ENCODE measurements around the gene FAM156A. TPM values are rescaled to one million over a fixed set of nuclear protein-coding genes. Genes with fewer than 3 reads are reported as not detected.

The FAM156A gene
- total RNA-seq, 1 experiment from 2014 or later, result 16.2 TPM

- Histone ChIP-seq H2AFZ (ENCODE audit: low read depth, low read length, poor library complexity, severe bottlenecking) (no peak overlapping the region), H3K4me2 (ENCODE audit: low read length) (peak overlapping the region; percentile 67), H3K27me3 (ENCODE audit: insufficient read depth, low read length) (no peaks in the 10 kb centered on the region), H3K4me1 (ENCODE audit: control insufficient read depth in 1 of 2, insufficient read depth in 2 of 2, low read length in 2 of 2) (peaks cover 13 to 25% of the 10 kb centered on the region in 2 experiments), H3K4me3 (replicated peaks in 1 of 2; ENCODE audit: low read depth in 1 of 2, low read length in 2 of 2) (peak overlapping the region in 1 of 2 experiments; percentile 35; a peak in 2 of 4 replicates), H3K36me3 (ENCODE audit: control insufficient read depth in 1 of 2, insufficient read depth in 2 of 2, low read length in 2 of 2) (no peaks in the 10 kb centered on the region), H4K20me1 (ENCODE audit: insufficient read depth) (no peaks in the 10 kb centered on the region), H3K27ac (ENCODE audit: low read depth, low read length) (peak overlapping the region; percentile 48), H3K9me3 (ENCODE audit: control insufficient read depth in 1 of 2, insufficient read depth in 1 of 2, low read depth in 1 of 2, low read length in 2 of 2) (no peaks in the 10 kb centered on the region), H3K9me2 (ENCODE audit: insufficient read depth) (no peaks in the 10 kb centered on the region), H3K9ac (ENCODE audit: low read length) (peak overlapping the region; percentile 39), H3K79me2 (ENCODE audit: insufficient read depth, low read length) (no peaks in the 10 kb centered on the region)
- ChIA-PET POLR2A (interaction anchor here (1.7 kb wide), 1 partner anchor 11 kb away, joined by 7 read pairs; no protein-coding TSS in a partner anchor), CTCF (no interaction called here), RAD21 (ENCODE audit: low non-redundant PET in 1 of 2, low total read pairs in 2 of 2, uncharacterized antibody in 2 of 2, unreplicated experiment in 2 of 2) (no interaction called here)
- ATAC-seq, result no peak
- DNase-seq (ENCODE audit: low read depth, low spot score), result no peak
- no TSS peak for BruUV-seq (replicated peaks)
- intact Hi-C loops (cut with micrococcal nuclease), result no loop called here
- TF ChIP-seq CTCF (IDR thresholded peaks at IDR 0.05 in 2 of 3, conservative IDR thresholded peaks at IDR 0.05 in 1 of 3; ENCODE audit: borderline replicate concordance in 1 of 3, insufficient read depth in 1 of 3, low read depth in 2 of 3, low read length in 2 of 3), result no peak
- no peak for TF ChIP-seq EGR1 (IDR thresholded peaks at IDR 0.05; ENCODE audit: low read depth)
- TF ChIP-seq POLR2A (IDR thresholded peaks at IDR 0.05; ENCODE audit: borderline replicate concordance, extremely low read depth, insufficient read depth, insufficient read length), result no peak
- TF ChIP-seq FOSL1 (IDR thresholded peaks at IDR 0.05; ENCODE audit: low read depth), result peak; percentile 34; the same call in 1 of the 2 replicates
- no peak for TF ChIP-seq ELF1 (IDR thresholded peaks at IDR 0.05; ENCODE audit: borderline replicate concordance, low read depth)
- TF ChIP-seq ZNF274 (IDR thresholded peaks at IDR 0.05; ENCODE audit: low read depth, low read length), result no peak
- no peak for TF ChIP-seq SRF (IDR thresholded peaks at IDR 0.05; ENCODE audit: low read depth)
- TF ChIP-seq SIN3A (IDR thresholded peaks at IDR 0.05; ENCODE audit: low read depth), result 0 out of 2 replicates have a peak, but pooled peaks have one; percentile 16
- 0 out of 2 replicates have a peak, but pooled peaks have one; percentile 44 for TF ChIP-seq CBX3 (IDR thresholded peaks at IDR 0.05; ENCODE audit: low read depth)
- no peak for TF ChIP-seq ZFX (IDR thresholded peaks at IDR 0.05)
- 0 out of 2 replicates have a peak, but pooled peaks have one; percentile 4 for TF ChIP-seq RAD21 (IDR thresholded peaks at IDR 0.05; ENCODE audit: low read depth)
- no peak for TF ChIP-seq REST (IDR thresholded peaks at IDR 0.05; ENCODE audit: low read depth)
- no peak for TF ChIP-seq YY1 (IDR thresholded peaks at IDR 0.05; ENCODE audit: extremely low read depth, insufficient replicate concordance, low read depth, low read length)
- no peak for TF ChIP-seq TCF7L2 (IDR thresholded peaks at IDR 0.05; ENCODE audit: borderline replicate concordance, extremely low read depth, insufficient read depth, insufficient read length)
- TF ChIP-seq SP1 (IDR thresholded peaks at IDR 0.05; ENCODE audit: low read depth), result peak; percentile 53
- no peak for TF ChIP-seq EZH2phosphoT487 (IDR thresholded peaks at IDR 0.05; ENCODE audit: borderline replicate concordance)
- TF ChIP-seq POLR2AphosphoS5 (IDR thresholded peaks at IDR 0.05; ENCODE audit: low read depth, low read length), result no peak
- no peak for TF ChIP-seq ATF3 (IDR thresholded peaks at IDR 0.05)
- TF ChIP-seq EZH2 (IDR thresholded peaks at IDR 0.05), result no peak
- TF ChIP-seq JUND (IDR thresholded peaks at IDR 0.05), result peak; percentile 34; the same call in 1 of the 2 replicates
- no peak for TF ChIP-seq ZBTB33 (IDR thresholded peaks at IDR 0.05; ENCODE audit: extremely low read depth, insufficient replicate concordance, low read length)
- no peak for TF ChIP-seq CEBPB (IDR thresholded peaks at IDR 0.05; ENCODE audit: low read depth)
These were observed 34.5 kb downstream of the FAM156A start for GRCh38 chrX:52923781-52924241.

Data from HCT116 (cell line).